GM19455 (cell line): ENCODE results near the gene RXFP4.
A peak's percentile ranks its signal among the peaks of the same experiment; 100 is the strongest.
"Not testable (repeated sequence)": the region's sequence is repeated elsewhere in the genome, so short reads cannot be mapped to it uniquely, and the experiment has no call there.

Experiments used
- ATAC-seq: cut with Tn5 transposase; IDR thresholded peaks from one replicate; pipeline ENCODE4 v1.9.1; 2021; ENCODE audit not compliant: unreplicated experiment

Gene RXFP4

DNA sequence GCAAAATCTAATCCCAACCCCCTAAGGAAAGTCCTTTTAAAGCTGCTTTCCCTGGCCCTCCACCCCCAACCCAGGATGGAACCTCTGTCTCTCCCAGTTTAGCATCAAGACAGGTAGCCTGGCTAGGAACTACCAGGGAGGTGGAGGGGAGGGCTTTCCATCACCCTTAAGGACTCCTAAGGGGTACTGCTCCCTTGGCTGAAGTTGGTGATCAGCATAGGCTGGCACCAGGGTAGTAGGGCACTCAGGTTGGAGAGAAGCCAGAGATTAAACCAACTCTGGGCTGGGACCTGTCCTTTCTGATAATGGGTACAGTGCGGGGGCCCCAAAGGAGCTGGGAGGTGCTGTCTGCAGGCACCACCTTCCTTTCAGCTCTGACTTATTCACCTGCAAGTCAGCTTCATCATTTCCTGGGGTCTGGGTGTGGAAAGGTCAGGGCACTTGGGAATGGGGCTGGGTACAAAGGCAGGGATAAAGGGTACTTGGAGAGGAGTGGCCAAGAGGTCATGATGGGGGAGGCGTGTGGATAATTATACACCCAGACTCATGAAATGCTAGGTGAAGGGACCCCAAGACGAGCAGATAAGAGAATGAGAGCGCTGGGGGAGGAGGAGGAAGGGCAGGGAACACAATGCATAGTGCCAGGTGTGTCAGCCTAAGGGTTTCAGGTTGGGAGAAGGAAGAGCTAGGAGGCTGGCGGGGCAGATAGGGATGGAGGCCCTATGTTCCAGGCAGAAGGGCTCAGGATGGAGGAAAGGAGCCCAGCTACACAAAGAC is 35.7 kb downstream of the RXFP4 start:
- ATAC-seq, result no peak

- no peak for ATAC-seq
Observed at GRCh38 chr1:155977690-155978324, 36.4 kb downstream of the RXFP4 start.

DNA sequence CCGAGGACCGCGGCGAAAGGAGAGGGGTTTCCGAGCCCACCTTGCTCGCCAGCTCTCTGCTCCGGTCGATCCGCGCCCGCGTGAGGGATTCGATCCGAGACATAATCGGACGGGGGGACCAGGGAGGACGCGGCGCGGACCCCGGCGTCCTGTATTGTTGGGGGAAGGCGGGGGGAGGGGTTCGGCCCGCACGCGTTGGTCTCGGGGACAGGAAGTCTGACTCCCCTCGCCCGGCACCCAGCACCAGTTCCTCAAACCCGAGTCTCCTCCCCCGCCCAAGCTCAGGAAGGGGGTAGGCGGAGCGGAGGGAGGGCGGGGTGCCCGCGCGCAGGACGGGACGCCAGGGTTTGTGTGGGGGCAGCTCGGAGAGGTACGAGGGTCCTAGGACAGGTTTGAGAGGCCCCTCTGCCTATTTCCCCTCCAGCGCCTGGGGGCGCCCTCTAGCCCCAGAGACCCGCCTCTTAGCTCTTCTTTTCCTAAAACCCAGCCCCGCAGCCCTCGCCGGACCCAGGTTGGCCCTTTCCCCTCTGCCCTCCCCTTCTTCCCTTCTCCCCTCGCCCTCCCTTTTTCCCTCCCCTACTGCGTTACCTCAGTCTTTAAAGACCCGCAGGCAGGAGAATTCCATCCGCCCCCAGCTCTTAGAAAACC is 37.0 kb downstream of the RXFP4 start, which contains the start of gene ARHGEF2:
ARHGEF2 (minus strand) TSS at position 223 of the 648 bp plus-strand sequence; CDS start at position 103, 120 bp downstream.
- peak; percentile 57 for ATAC-seq

DNA sequence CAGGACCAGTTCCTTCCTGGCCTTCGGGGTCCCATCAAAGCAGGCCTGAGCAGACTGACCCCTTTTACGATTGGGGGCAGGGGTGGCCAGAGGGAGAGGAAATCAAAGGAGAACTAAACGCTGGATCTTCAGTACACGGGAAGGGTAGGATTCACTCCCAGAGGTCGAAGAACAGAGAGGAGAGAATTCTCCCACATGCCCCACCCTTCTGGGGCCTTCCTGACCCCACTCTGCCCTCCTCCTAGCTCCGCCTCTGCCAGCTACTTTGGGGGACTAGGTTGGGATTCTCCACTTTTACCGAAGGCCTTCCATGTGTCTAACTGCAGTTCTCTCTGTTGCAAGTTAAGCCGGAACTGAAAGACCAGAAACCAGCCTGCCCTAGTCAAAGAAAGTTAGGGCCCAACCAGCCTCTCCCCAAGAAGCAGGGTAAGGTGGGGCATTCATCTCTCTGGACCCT is 37.6 kb downstream of the RXFP4 start:
- no peak for ATAC-seq

GRCh38 chr1:155979597-155980343 is 38.3 kb downstream of the RXFP4 start:
- ATAC-seq, result no peak

DNA sequence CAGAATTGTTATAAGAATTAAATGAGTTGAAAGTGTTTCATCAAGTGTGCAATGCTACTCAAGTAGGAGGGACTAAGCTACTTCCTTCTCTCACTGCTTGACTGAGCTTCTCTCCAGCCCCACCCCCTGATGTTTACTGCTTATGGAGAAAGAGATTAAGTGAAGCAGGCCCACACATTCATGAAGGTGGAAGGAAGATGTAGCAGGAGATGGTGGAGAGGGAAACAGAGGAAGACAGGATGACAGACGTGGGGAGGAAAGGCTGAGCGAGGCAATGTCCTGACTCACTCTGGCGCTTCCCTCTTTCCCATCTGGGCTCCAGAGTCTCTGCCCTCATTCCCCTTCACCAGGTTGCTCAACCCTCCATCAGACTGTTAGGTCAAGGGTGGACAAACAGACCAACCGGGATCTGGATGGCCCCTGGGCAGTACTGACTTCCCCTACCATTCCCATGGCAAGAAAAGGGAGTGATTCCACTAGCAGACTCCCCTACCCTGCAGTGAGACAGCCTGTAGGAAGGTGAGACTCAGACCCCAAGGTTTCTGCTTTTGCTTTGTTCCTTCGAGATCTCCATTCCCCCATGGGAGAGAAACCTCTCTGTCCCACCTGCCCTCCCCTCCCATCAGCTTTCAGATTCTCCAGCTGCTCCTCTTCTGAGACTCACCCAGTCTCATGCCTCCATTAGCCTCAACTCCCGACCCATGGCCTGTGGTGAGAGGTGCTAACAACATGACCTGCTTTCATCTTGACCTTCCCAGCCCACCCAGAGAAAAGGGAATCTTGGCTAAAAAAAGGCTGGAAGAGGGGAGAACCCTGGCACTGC is 40.0 kb downstream of the RXFP4 start:
- no peak for ATAC-seq

DNA sequence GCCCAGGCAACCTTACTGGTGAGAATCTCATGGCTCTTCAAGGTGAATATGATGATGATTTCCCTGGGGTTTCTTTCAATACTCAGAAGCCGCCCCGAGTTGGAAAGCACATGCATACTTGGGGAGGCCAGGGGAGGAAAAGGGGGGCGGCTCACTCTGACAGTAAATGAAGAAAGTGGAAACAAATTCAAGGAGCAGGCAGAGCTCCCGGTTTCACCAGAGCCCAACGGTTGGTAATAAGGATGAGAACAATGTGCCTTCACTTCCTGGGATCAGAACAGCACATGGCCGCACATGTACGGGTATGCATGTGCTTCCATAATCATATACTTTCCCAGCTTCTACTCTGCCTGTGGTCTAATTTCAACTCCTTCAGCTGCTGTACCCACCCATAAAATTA is 40.7 kb downstream of the RXFP4 start:
- ATAC-seq, result no peak

GRCh38 chr1:155983191-155984024 is 42.0 kb downstream of the RXFP4 start:
- no peak for ATAC-seq

DNA sequence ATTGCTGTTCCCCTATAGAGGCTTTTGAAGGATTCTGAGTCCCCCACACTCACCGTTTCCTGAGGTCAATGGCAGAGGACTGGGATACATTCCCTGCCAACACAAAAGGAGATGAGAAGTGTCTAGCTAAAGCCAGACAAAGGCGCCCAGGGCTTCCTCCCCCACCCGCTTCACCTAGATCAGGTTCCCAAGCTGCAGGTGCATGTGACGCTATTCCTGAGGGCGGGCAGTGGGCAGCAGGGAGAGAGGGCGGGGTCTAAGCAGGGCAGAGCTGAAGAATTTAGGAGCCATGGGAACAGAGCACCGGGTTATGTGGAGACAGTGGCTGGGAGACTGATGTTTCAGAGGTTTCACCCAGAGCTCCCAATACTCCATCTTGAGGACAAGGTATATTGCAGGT is 42.9 kb downstream of the RXFP4 start:
- ATAC-seq, result no peak

GRCh38 chr1:155984903-155985645 is 43.6 kb downstream of the RXFP4 start:
- ATAC-seq, result not testable (repeated sequence)

DNA sequence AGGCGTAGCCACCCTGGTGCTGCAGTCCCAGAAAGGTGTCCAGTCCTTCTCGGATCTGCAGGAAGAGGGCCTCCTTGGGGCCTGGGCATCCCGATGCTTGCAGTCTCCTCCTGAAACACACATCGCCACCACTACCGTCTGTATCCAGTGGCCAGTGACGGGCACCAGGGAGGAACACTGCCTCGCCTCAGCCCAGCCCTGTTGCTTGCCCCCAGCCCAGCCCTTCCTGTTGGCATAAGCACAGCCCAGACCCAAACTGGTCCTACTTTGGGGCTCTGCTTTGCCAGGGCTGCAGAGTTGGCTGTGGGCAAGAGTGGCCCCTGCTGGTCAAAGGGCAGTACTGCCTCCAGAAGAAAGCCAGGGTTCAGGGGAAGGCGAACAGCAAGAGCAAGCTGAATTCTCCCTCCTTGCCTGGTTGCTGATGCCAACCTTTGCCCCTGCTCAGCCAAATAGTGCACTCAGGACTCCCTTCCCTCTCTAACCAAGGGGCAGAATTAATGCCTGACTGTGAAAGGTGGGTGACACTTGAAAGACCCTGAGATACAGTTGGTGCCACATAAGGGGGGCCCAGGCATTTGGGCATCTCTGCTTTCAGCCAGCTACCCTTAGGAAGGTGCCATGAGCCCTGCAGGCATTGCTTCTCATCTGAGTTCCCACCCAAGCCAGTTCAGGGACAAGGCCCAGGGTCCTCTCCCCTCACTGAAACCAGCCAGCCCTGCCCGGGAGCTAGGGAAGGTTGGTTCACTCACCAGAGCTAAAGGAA is 48.0 kb downstream of the RXFP4 start:
- ATAC-seq, result peak; percentile 55

DNA sequence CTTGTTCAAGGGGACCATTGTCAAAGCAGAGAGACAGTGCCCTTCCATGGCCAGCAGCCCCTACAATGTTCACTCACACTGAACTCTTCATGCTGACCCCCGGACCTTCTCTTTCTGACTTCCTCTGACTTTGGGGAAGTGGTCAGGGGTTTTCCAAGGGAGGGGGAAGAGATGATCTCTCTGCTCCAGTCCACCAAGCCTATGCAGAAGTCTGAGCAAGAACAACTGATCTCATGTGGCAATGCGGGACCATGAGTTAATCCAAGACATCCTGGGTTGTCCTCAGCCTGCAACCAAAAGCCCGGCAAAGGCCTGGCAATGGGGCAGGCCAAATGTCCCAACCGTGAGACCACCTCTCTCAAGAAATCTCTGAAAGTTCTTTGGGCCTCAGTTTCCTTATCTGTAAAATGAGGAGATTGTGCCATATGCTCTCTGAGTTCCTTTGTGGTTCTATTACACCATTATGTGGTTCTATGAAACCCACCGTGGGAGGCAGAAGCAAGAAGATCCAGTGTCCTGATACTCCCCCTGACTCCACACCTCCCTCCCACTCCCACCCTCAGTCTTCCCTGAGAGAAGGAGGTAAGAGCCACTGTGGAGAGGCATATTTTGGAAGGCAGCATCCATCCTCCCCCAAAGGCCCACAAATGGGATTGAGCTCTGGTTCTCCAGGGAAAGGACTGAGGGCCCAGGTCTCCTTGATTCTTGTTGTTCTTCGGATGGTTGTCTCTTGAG is 48.7 kb downstream of the RXFP4 start:
- ATAC-seq, result no peak
